Measurements from ENCODE around the gene NKAIN1. TPM values are rescaled to one million over a fixed set of nuclear protein-coding genes. Genes with fewer than 3 reads are reported as not detected.

Gene NKAIN1
- polyA plus RNA-seq, 1 donor (not counting 4 experiments of a cell fraction or from before 2014, with no cell fraction given) = not detected

DNA sequence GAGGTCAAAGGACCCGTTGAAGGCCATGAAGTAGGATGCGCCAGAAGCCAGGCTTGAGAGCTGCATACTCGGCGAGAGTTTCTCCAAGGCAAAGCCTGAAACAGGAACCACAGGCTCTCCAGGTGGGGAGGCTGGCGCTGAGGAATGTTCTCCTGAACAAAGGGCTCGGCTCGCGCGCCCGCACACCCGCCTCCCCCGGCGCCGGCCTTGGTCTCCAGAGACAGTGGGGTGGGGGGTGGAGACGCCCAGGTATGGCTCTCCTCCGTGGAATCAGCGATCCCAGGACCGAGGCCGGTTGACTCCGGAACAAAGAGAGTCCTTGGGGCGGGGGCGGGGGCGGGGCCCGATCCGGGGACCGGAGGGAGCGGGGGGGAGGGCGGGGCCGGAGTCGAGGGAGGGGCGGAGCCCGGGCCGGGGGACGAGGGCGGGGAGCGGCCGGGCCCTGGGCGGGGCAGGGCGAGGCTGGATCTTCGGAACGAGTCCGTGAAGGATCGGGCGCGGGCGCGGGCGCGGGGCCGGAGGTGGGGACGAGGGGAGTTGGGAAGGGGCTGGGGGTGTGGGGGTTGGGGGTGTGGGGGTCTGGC is 85.0 kb downstream of the NKAIN1 start:
- Histone ChIP-seq H3K27ac (ENCODE audit: control insufficient read depth, insufficient read depth, low read length) (peak overlapping the region; percentile 88), H3K36me3 (ENCODE audit: control insufficient read depth in 2 of 2, extremely low read depth in 1 of 2, insufficient read depth in 2 of 2, low read length in 2 of 2) (no peaks in the 10 kb centered on the region), H3K9ac (ENCODE audit: control insufficient read depth, extremely low read depth, insufficient read depth, low read length) (peak overlapping the region; percentile 79), H3K4me1 (ENCODE audit: control insufficient read depth, extremely low read depth, insufficient read depth, low read length) (peaks cover 24% of the 10 kb centered on the region), H3K27me3 (ENCODE audit: control insufficient read depth, extremely low read depth, insufficient read depth, low read length) (no peaks in the 10 kb centered on the region), H3K4me3 (ENCODE audit: control insufficient read depth in 2 of 3, extremely low read depth in 1 of 3, insufficient read depth in 2 of 3, low read depth in 1 of 3, low read length in 3 of 3) (peak overlapping the region; percentile 46 to 66 (median 50)), H3K79me2 (ENCODE audit: control insufficient read depth, insufficient read depth, low read length) (no peaks in the 10 kb centered on the region), H3K4me2 (ENCODE audit: control insufficient read depth, extremely low read depth, insufficient read depth, low read depth, low read length) (peak overlapping the region; percentile 75), H3K9me1 (ENCODE audit: control insufficient read depth, extremely low read depth, insufficient read depth, low read length) (no peaks in the 10 kb centered on the region), H2AFZ (ENCODE audit: control insufficient read depth, low read length) (no peak overlapping the region), H4K20me1 (ENCODE audit: control insufficient read depth, extremely low read depth, insufficient read depth, low read length) (no peaks in the 10 kb centered on the region), H3K9me3 (ENCODE audit: control insufficient read depth, low read depth, low read length) (no peaks in the 10 kb centered on the region)
- no peak for TF ChIP-seq EZH2 (IDR thresholded peaks at IDR 0.05; ENCODE audit: low read length)
- TF ChIP-seq, protein P1, sequence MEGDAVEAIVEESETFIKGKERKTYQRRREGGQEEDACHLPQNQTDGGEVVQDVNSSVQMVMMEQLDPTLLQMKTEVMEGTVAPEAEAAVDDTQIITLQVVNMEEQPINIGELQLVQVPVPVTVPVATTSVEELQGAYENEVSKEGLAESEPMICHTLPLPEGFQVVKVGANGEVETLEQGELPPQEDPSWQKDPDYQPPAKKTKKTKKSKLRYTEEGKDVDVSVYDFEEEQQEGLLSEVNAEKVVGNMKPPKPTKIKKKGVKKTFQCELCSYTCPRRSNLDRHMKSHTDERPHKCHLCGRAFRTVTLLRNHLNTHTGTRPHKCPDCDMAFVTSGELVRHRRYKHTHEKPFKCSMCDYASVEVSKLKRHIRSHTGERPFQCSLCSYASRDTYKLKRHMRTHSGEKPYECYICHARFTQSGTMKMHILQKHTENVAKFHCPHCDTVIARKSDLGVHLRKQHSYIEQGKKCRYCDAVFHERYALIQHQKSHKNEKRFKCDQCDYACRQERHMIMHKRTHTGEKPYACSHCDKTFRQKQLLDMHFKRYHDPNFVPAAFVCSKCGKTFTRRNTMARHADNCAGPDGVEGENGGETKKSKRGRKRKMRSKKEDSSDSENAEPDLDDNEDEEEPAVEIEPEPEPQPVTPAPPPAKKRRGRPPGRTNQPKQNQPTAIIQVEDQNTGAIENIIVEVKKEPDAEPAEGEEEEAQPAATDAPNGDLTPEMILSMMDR (optimal IDR thresholded peaks at IDR 0.05 in 1 of 3, IDR thresholded peaks at IDR 0.05 in 1 of 3, conservative IDR thresholded peaks at IDR 0.05 in 1 of 3; ENCODE audit: extremely low read depth in 1 of 3, insufficient read depth in 2 of 3, low read length in 3 of 3) = no peak
- DNase-seq (ENCODE audit: low read depth, low spot score) (peak; percentile 67), FAIRE-seq (no peak)
- dilution Hi-C loops (cut with MboI; ENCODE audit: extremely low pct_ligation_motif_present, low sequenced_read_pairs) = no loop called here

DNA sequence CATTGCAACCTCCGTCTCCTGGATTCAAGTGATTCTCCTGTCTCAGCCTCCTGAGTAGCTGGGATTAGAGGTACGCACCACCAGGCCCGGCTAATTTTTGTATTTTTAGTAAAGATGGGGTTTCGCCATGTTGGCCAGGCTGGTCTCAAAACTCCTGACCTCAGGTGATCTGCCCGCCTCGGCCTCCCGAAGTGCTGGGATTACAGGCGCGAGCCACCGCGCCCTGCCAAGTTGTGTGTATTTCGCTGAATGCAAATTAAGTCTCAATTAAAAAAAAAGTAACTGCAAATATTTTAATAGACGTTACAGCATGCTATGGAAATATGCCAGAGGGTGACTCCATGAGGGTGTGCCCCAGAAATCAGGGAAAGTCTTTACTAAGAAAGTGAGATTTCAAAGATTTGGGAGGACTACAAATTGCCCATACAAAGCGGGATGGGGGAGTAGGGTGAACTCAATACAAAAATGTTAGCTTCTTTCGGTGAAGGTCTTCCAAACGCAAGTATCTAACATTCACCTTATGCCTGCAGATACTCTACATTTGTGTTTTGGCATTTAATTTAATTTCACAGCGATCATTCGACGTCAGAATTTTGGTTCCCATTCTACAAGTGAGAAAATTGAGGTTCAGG is 85.6 kb downstream of the NKAIN1 start:
- H3K9ac ChIP-seq (ENCODE audit: control insufficient read depth, extremely low read depth, insufficient read depth, low read length) = peak overlapping the region; percentile 79
- H3K27ac ChIP-seq (ENCODE audit: control insufficient read depth, insufficient read depth, low read length) = peak overlapping the region; percentile 88
- H3K4me1 ChIP-seq (ENCODE audit: control insufficient read depth, extremely low read depth, insufficient read depth, low read length) = peaks cover 25% of the 10 kb centered on the region
- dilution Hi-C loops (cut with MboI; ENCODE audit: extremely low pct_ligation_motif_present, low sequenced_read_pairs) = no loop called here
- peak overlapping the region; percentile 24 to 46 (median 31) for H3K4me3 ChIP-seq (ENCODE audit: control insufficient read depth in 2 of 3, extremely low read depth in 1 of 3, insufficient read depth in 2 of 3, low read depth in 1 of 3, low read length in 3 of 3)
- FAIRE-seq = peak; percentile 72
- no peak overlapping the region for H2AFZ ChIP-seq (ENCODE audit: control insufficient read depth, low read length)
- H3K79me2 ChIP-seq (ENCODE audit: control insufficient read depth, insufficient read depth, low read length) = no peaks in the 10 kb centered on the region
- H3K27me3 ChIP-seq (ENCODE audit: control insufficient read depth, extremely low read depth, insufficient read depth, low read length) = no peaks in the 10 kb centered on the region
- no peaks in the 10 kb centered on the region for H4K20me1 ChIP-seq (ENCODE audit: control insufficient read depth, extremely low read depth, insufficient read depth, low read length)
- DNase-seq (ENCODE audit: low read depth, low spot score) = peak; percentile 33
- no peak for TF ChIP-seq EZH2 (IDR thresholded peaks at IDR 0.05; ENCODE audit: low read length)
- TF ChIP-seq, protein P1 (optimal IDR thresholded peaks at IDR 0.05 in 1 of 3, IDR thresholded peaks at IDR 0.05 in 1 of 3, conservative IDR thresholded peaks at IDR 0.05 in 1 of 3; ENCODE audit: extremely low read depth in 1 of 3, insufficient read depth in 2 of 3, low read length in 3 of 3) = no peak
- peak overlapping the region; percentile 75 for H3K4me2 ChIP-seq (ENCODE audit: control insufficient read depth, extremely low read depth, insufficient read depth, low read depth, low read length)
- no peaks in the 10 kb centered on the region for H3K36me3 ChIP-seq (ENCODE audit: control insufficient read depth in 2 of 2, extremely low read depth in 1 of 2, insufficient read depth in 2 of 2, low read length in 2 of 2)
- H3K9me3 ChIP-seq (ENCODE audit: control insufficient read depth, low read depth, low read length) = no peaks in the 10 kb centered on the region
- H3K9me1 ChIP-seq (ENCODE audit: control insufficient read depth, extremely low read depth, insufficient read depth, low read length) = no peaks in the 10 kb centered on the region
